NCI-H2196 (cell line): ENCODE measurements around the gene IER2.
A peak's percentile ranks its signal among the peaks of the same experiment; 100 is the strongest.

Experiments
- DNase-seq: peaks from one replicate; lab custom pipeline; 2025; ENCODE audit not compliant: unreplicated experiment; lab: John Stamatoyannopoulos, UW

IER2 gene

GRCh38 chr19:13118424-13119193, 31.6 kb upstream of the IER2 start:
- peak; percentile 70 for DNase-seq

DNA sequence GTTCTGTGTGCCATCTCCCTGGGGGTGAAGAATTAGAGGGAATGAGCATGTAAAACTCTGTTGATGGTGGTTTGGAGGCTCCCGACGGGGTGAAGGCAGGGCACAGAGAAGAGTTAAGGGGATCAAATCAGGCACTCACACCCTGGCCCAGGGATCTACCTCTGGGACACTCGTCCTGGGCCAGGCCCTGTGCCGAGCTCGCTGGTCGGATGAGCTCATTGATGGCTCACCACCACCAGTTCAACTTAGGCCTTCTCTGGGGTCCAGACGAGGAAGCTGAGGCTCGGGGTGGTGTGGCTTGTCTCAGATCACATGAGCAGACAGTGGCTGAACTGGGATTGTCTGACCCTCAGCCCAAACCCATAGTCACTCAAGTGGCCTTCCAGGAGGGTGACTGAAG, 30.6 kb upstream of the IER2 start:
- no peak for DNase-seq

GRCh38 chr19:13120031-13120430, 30.2 kb upstream of the IER2 start:
- DNase-seq, result no peak

- DNase-seq, result no peak
These were observed 29.4 kb upstream of the IER2 start for GRCh38 chr19:13120817-13121216.

DNA sequence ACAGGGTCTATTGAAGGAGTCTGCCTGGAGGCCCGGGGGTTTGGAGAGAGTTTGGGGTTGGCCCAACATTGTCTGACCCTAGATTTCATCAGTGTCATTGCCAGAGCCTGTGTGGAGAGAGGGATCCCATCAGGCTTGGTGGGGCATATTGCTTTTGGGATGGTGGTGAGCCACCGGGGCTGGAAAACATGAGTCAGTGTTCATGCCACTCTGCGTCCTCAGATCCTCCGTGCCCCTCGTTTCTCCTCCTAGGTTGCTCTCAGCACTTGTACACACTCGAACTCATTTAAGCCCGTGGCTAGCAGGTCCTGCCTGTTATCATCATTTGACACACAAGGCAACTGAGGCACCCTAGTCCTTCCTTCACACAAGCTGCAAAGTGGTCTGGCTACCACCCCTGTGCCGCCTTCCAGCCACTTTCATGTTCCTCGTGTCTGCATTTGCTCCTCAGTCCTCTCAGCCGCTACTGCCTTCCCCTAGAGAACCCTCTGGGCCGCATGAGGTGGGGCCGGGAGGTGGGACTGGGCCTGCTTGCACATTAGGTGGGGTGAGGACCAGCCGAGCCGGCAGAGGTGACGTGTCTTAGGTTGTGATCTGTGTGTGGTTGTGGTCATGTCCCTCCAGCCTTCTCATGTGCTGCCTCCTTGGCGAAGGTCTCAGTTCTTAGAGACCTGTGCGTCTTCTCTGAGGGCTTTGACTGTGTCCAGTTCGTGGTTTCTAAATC, 28.5 kb upstream of the IER2 start:
- no peak for DNase-seq

DNA sequence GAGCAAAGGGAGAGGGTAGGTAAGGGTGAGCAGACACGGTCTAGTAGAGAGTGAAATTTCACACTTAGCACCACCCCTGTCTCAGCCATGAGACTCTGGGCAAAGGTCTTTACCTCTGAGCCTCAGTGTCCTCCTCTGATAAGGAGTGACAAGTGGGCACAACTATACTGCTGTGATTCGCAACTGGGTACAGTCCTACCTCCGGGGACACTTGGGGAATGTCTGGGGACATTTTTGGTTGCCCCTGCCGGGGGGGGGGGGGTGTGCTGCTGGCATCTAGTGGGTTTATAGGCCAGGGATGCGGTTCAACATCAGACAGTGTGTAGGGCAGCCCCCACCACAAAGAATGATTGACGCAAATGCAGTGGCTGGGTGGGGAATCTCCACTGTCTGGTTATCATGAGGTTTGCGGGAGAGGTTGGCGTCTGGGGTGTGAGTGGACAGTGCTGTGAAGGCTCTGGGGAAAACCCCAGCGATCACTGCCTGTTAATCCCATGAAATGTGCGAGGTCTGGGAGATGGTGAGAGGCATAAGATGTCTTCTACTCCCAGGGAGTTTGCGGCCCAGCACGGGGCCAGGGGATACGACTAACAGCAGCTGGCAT, 27.8 kb upstream of the IER2 start:
- DNase-seq, result no peak

GRCh38 chr19:13122980-13123957, 26.9 kb upstream of the IER2 start:
- DNase-seq, result no peak

GRCh38 chr19:13127051-13127450, 23.2 kb upstream of the IER2 start:
- DNase-seq, result no peak

DNA sequence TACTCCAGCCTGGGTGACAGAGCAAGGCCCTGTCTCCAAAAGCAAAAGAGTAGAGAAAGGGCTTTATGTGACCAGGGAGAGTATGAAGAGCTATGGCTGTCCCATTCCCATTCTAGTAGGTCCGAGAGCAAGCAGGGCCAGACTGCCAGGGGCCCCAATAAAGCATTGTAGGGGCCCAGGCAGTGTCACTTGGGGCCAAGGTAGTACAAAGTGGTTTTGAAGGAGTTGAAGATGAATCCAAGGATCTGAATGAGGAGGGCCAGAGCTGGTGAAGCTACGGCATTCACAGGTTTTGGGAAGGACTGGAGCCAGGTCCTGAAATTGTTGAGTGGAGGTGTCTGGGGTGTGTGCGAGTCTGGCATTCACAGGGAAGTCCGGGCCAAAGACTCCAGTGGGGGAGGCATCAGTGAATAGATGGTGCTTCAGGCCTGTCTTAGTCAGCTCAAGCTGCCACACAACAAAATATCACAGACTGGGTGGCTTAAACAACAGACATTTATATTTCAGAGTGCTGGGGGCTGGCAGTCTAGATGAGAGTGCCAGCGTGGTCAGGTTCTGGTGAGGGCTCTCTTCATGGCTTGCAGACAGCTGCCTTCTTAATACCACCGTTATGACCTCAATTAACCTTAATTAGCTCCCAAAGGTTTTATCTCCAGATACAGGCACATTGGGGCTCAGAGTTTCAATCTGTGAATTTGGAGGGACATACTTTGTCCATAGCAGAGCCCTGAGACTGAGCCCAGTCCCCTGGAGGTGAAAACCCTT, 22.2 kb upstream of the IER2 start:
- DNase-seq, result no peak

- no peak for DNase-seq
These were observed 21.6 kb upstream of the IER2 start for GRCh38 chr19:13128583-13128982.

GRCh38 chr19:13129384-13129783, 20.8 kb upstream of the IER2 start:
- no peak for DNase-seq

- DNase-seq, result no peak
These were observed 19.2 kb upstream of the IER2 start for GRCh38 chr19:13130886-13131490.

DNA sequence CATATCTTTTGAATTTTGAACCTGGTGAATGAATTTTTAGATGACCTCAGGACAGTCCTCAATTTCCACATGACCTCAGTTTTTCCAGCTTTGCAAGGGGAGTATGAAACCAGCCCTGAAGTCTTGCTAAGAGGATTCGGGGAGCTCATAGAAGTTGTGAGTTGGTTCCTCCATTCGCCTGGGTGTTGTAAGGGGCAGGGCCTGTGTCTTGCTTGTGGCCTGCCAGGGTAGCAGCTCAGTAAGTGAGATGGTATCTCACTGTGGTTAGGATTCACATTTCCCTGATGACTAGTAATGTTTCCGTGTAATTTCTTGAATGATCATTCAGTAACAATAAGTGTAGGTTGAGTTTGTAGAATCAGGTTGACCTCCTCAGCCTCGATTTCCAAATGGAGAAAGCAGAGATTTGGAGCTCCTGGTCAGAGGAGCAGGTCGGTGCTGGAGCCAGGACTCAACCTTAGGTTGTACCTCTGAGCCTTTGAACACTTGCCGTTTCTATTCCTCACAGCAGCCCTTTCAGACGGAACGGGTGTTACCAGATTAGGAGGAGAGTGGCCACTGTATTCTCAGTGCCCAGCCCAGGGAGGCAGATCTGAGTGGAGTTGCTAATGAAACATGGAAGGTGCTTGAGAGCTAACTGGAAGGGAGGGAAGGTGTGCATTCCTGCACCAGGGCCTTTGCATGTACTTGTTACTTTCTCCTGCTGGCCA, 17.6 kb upstream of the IER2 start:
- no peak for DNase-seq

GRCh38 chr19:13133241-13133870, 16.9 kb upstream of the IER2 start:
- DNase-seq, result no peak

DNA sequence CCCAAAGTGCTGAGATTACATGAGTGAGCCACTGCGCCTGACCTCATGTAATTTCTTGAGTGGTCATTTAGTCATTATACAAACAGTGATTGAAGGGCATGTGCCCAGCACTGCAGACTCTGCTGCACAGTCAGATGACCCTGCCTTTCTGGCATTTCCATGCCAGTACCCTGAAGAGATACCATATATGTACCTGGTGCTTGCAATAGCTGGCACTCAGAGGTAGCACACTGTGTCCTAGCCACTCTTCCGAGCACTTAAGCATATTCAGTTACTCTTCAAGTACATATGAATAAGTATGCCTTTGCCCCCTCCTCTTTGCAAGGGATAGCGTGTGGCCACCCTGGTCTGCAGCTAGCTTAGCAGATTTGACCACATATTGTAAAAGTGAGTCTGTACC, 15.6 kb upstream of the IER2 start:
- DNase-seq, result no peak

GRCh38 chr19:13135068-13136062, 14.8 kb upstream of the IER2 start:
- DNase-seq, result no peak

DNA sequence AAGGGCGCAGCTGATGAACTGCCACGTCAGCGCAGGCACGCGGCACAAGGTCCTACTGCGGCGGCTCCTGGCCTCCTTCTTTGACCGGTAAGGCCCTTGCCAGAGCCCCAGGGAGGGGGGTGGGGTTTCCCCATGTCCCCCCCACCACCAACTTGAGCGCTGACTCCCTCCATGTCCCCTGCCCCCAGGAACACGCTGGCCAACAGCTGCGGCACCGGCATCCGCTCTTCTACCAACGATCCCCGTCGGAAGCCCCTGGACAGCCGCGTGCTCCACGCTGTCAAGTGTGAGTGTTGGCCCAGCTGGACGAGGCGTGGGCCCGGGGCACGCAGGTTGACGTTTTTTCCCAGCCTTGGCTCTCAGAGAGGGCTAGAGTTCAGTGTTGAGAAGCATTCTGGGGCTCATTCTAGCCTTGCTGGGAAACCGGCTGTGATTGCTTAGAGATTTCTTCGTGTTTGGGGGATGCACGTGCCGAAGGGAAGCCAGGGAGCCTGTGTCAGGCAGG, 12.9 kb upstream of the IER2 start:
- no peak for DNase-seq
